HEK293T (cell line): ENCODE results near the gene ALDOA.

Experiments
- CTBP1 ChIP-seq: fragments of 450-650 bp; IDR thresholded peaks from 2 replicates; pipeline ENCODE4 v1.6.1; 2016; ENCODE audit warnings: borderline replicate concordance
- ELF4 ChIP-seq: fragments of 450-650 bp; IDR thresholded peaks from 2 replicates; pipeline ENCODE4 v1.6.1; 2017; ENCODE audit warnings: antibody characterized with exemption
- FOXM1 ChIP-seq: fragments of 450-650 bp; IDR thresholded peaks from 2 replicates; pipeline ENCODE4 v1.6.1; 2017; ENCODE audit warnings: mild to moderate bottlenecking, borderline replicate concordance
- HDGF ChIP-seq: fragments of 450-650 bp; IDR thresholded peaks from 2 replicates; pipeline ENCODE4 v1.6.1; 2017; ENCODE audit warnings: antibody characterized with exemption, borderline replicate concordance
- LEF1 ChIP-seq: fragments of 450-650 bp; IDR thresholded peaks from 2 replicates; pipeline ENCODE4 v1.6.1; 2017; ENCODE audit warnings: mild to moderate bottlenecking, borderline replicate concordance
- TARDBP ChIP-seq: fragments of 450-650 bp; IDR thresholded peaks from 2 replicates; pipeline ENCODE4 v1.6.1; 2016

DNA sequence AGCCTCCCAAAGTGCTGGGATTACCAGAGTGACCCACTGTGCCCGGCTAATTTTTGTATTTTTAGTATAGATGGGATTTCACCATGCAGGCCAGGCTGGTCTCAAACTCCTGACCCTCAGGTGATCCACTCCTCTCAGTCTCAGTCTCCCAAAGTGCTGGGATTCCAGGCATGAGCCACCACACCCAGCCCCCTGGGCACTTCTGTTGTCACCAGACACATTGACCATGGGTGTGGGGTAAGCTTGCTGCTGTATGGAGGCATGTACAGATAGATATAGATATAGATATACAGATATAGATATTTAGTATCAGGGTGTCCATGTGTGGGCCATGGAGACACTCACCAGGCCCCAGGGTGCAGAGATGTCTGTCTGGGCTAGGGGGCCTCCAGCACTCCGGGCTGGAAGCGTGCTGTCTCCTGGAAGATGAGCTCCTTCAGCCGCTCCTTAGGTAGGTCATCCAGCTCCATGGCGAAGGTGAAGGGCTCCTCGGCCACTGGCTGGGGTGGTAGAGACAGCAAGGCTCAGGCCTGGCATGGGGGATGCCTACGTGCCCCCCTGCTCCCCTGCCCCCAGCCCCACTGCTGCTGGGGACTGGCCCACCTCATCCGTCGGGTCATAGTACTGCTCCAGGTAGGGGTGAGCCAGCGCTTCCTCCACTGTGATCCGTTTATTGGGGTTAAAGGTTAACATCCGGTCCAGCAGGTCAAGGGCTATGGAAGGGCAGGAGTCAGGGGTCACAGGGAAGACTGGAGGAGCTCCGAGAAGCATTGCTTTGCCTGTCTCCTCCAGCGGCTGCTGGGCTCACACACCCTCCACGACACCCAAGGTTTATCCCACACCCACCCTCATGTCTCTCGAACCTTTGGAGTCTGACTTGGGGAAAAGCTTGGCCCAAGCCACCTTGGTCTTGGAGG lies 51.0 kb downstream of the ALDOA start:
- TF ChIP-seq CTBP1, result no peak
- TF ChIP-seq TARDBP, result no peak
- TF ChIP-seq ELF4, result no peak
- no peak for TF ChIP-seq FOXM1
- TF ChIP-seq LEF1, result no peak
- TF ChIP-seq HDGF, result no peak
